GM08714 (cell line): ENCODE results near the gene DGAT2L6.
"Not testable (repeated sequence)": the region's sequence is repeated elsewhere in the genome, so short reads cannot be mapped to it uniquely, and the experiment has no call there.

ENCODE experiments used
- H3K4me3 ChIP-seq: fragments of 200-500 bp; sonication (Bioruptor generic); 2 replicates; pipeline ENCODE4 v1.5.1; 2014; ENCODE audit warnings: mild to moderate bottlenecking, low read length, inconsistent platforms
- ZNF274 ChIP-seq: IDR thresholded peaks from 2 replicates; pipeline ENCODE4 v1.6.1; 2012; ENCODE audit warnings: mild to moderate bottlenecking, low read depth, low read length

The DGAT2L6 gene

GRCh38 chrX:70169281-70169680 is 8.0 kb upstream of the DGAT2L6 start:
- H3K4me3 ChIP-seq, result no peak overlapping the region
- no peak for TF ChIP-seq ZNF274

GRCh38 chrX:70171624-70172023 is 5.7 kb upstream of the DGAT2L6 start:
- no peak for TF ChIP-seq ZNF274
- H3K4me3 ChIP-seq, result no peak overlapping the region

GRCh38 chrX:70172221-70172620 is 5.1 kb upstream of the DGAT2L6 start:
- TF ChIP-seq ZNF274, result no peak
- H3K4me3 ChIP-seq, result no peak overlapping the region

GRCh38 chrX:70172964-70173363 is 4.3 kb upstream of the DGAT2L6 start:
- no peak for TF ChIP-seq ZNF274

GRCh38 chrX:70174754-70175153 is 2.5 kb upstream of the DGAT2L6 start:
- no peak overlapping the region for H3K4me3 ChIP-seq
- no peak for TF ChIP-seq ZNF274

More at GRCh38 chrX:70172964-70173363, 4.3 kb upstream of the DGAT2L6 start:
- H3K4me3 ChIP-seq, result no peak overlapping the region

- no peak overlapping the region for H3K4me3 ChIP-seq
- no peak for TF ChIP-seq ZNF274
These were observed 1.9 kb upstream of the DGAT2L6 start for GRCh38 chrX:70175338-70175737.

- no peak overlapping the region for H3K4me3 ChIP-seq
- TF ChIP-seq ZNF274, result no peak
These were observed 5.8 kb downstream of the DGAT2L6 start for GRCh38 chrX:70183091-70183490.

- no peak for TF ChIP-seq ZNF274
- no peak overlapping the region for H3K4me3 ChIP-seq
These were observed 12.9 kb downstream of the DGAT2L6 start for GRCh38 chrX:70190225-70190624.

- no peak overlapping the region for H3K4me3 ChIP-seq
- TF ChIP-seq ZNF274, result no peak
These were observed 19.9 kb downstream of the DGAT2L6 start for GRCh38 chrX:70196961-70197720.

GRCh38 chrX:70201732-70202131 is 24.4 kb downstream of the DGAT2L6 start:
- TF ChIP-seq ZNF274, result no peak
- no peak overlapping the region for H3K4me3 ChIP-seq

GRCh38 chrX:70208479-70208878 is 31.2 kb downstream of the DGAT2L6 start:
- no peak overlapping the region for H3K4me3 ChIP-seq
- no peak for TF ChIP-seq ZNF274

- H3K4me3 ChIP-seq, result not testable (repeated sequence)
These were observed 32.3 kb downstream of the DGAT2L6 start for GRCh38 chrX:70209570-70209969.

- no peak overlapping the region for H3K4me3 ChIP-seq
- TF ChIP-seq ZNF274, result no peak
These were observed 42.9 kb downstream of the DGAT2L6 start for GRCh38 chrX:70219938-70220764.

GRCh38 chrX:70226048-70226447 is 48.8 kb downstream of the DGAT2L6 start:
- TF ChIP-seq ZNF274, result no peak
- no peak overlapping the region for H3K4me3 ChIP-seq

GRCh38 chrX:70226687-70227086 is 49.4 kb downstream of the DGAT2L6 start:
- TF ChIP-seq ZNF274, result no peak
- no peak overlapping the region for H3K4me3 ChIP-seq
